CD4-positive, alpha-beta T cell treated with Interferon alpha-2 for 1 hour (primary cell): ENCODE measurements around the gene MGLL.

Experiments
- DNase-seq, 2 donors: peaks; one replicate each; pipeline ENCODE4 v3.0.0-alpha.2; 2020 to 2022

MGLL gene

GRCh38 chr3:127809611-127810010, 12.7 kb downstream of the MGLL start:
- no peak for DNase-seq

DNA sequence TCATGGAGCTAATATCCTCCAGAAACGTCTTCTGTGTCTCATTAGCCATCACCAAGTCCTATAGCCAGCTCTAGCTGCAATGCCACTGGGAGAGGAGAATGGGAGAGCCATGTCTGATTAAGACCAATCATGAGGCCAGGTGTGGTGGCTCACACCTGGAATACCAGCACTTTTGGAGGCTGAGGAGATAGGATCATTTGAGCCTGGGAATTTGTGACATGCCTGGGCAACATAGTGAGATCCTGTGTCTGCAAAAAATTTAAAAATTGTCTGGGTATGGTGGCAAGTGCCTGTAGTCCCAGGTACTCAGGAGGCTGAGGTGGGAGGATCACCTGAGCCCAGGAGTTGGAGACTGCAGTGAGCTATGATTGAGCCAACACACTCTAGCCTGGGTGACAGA, 13.1 kb downstream of the MGLL start:
- DNase-seq, result no peak

DNA sequence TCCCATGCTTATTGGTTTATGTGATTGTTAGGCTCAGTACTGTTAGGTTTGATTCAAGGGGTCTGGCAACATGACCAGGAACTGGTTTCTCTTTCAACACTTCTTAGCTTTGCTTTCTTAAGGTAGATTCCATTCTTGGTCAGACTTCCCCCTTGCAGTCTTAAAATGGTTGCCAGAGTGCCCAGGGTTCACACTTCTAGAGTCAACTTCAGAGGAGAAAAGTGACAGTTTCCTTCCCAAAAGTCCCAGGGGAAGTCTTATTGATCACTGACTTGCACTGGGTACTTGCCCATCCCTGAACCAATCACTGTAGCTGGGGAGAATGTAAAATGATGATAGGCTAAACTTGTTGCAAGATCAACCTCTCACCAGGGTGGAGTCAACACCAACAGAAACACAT, 14.1 kb downstream of the MGLL start:
- DNase-seq, result no peak

- DNase-seq, result no peak
These were observed 17.1 kb downstream of the MGLL start for GRCh38 chr3:127805026-127805753.

- DNase-seq, result no peak
These were observed 18.2 kb downstream of the MGLL start for GRCh38 chr3:127804141-127804540.

DNA sequence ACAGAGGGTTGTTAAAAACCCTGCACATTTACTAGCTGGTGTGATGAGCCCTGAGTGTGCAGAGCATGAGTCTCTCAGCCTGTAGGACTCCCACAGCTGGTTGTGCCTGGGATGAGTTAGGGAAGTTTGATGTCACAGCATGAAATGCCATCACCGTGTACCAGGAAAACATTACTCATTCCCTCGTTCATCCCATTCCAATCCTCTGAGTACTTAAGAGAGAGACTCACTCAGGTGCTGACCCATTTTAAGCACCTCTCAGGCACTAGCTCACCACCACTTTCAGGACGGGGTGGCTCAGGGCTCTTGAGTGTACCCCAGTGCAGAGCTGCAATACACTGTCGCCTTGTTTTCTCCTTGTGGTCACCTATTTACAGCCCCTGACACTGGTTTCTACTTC, 18.7 kb downstream of the MGLL start:
- no peak for DNase-seq

DNA sequence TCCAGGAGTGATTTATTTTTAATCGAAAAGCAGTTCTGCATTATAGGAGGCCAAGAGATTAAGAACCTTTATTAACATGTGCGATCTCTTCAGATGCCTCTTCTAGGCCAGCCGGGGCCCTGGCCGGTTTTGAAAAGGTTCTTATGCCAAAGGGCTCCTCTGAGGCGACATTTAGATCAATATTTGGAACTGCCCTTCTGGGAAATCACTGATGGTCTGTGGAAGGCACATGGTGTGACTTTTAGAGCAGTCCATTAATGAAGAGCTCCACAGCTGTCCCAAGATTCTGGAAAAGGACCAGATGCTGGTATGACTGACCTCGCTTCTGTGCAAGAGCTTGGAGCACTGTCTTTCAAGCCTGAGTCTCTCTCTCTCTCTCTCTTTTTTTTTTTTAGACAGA, 19.7 kb downstream of the MGLL start:
- no peak for DNase-seq

DNA sequence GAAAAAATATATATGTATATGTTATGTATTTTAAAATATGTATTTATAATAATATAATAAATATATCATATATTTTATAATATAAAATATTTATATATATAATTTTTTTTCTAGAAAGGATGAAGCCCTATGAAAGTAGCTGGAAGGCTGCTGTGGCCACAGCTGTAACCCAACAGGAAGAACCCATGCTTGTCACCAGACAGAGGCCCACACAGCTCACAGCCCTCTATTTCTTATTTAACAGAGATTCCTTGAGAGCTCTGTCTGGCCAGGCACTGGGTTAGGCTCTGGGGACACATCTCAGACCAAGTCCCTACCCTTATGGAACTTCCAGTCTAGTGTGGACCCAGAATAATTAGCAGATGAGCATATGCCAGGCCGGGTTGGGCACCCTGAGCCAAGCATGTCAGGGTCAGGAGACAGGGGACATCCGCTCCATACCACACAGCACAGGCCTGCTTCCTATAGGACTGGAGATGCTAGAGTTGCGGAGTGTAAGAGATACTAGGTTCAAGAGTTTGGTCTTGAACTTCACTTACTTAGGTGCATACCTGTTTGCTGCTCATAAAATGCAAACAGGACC, 20.5 kb downstream of the MGLL start:
- DNase-seq, result no peak

GRCh38 chr3:127800508-127800907, 21.8 kb downstream of the MGLL start:
- DNase-seq, result peak in 1 of 2 donors; percentile 12

GRCh38 chr3:127799476-127800222, 22.7 kb downstream of the MGLL start:
- no peak for DNase-seq

DNA sequence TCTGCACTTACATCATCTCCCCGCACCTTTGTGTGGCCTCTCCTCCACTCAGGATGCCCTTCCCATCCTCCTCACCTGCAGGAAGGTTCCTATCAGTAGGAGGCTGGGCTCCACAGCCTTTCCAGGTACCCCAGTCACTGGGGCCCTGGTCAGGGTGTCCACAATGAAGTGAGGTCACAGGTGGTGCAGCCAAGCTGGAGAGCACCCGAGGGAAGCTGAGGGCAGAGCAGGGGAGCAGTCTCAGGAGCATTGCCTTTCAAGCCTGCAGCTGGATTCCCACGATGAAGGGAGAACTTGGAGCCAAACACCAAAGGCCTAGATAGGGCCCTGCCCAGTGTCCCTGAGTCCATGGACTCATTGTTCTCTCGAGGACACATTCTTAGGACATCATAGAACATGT, 23.6 kb downstream of the MGLL start:
- no peak for DNase-seq

- DNase-seq, result no peak
These were observed 25.5 kb downstream of the MGLL start for GRCh38 chr3:127796831-127797150.

- DNase-seq, result no peak
These were observed 26.1 kb downstream of the MGLL start for GRCh38 chr3:127796045-127796830.

DNA sequence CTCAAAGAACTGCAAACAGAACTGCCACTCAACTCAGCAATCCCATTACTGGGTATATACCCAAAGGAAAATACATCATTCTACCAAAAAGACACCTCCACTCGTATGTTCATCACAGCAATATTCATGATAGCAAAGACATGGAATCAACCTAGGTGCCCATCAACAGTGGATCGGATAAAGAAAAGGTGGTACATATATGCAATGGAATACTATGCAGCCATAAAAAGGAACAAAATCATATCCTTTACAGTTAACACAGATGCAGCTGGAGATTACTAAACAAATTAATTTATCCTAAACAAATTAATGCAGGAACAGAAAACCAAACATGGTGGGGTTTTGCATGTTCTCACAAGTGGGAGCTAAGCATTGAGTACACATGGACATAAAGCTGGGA, 27.3 kb downstream of the MGLL start:
- DNase-seq, result no peak

GRCh38 chr3:127794402-127794801, 27.9 kb downstream of the MGLL start:
- no peak for DNase-seq

GRCh38 chr3:127792541-127793292, 29.6 kb downstream of the MGLL start:
- no peak for DNase-seq

- DNase-seq, result peak in 1 of 2 donors; percentile 7
These were observed 30.9 kb downstream of the MGLL start for GRCh38 chr3:127791221-127791913.

- no peak for DNase-seq
These were observed 31.5 kb downstream of the MGLL start for GRCh38 chr3:127790882-127791183.

DNA sequence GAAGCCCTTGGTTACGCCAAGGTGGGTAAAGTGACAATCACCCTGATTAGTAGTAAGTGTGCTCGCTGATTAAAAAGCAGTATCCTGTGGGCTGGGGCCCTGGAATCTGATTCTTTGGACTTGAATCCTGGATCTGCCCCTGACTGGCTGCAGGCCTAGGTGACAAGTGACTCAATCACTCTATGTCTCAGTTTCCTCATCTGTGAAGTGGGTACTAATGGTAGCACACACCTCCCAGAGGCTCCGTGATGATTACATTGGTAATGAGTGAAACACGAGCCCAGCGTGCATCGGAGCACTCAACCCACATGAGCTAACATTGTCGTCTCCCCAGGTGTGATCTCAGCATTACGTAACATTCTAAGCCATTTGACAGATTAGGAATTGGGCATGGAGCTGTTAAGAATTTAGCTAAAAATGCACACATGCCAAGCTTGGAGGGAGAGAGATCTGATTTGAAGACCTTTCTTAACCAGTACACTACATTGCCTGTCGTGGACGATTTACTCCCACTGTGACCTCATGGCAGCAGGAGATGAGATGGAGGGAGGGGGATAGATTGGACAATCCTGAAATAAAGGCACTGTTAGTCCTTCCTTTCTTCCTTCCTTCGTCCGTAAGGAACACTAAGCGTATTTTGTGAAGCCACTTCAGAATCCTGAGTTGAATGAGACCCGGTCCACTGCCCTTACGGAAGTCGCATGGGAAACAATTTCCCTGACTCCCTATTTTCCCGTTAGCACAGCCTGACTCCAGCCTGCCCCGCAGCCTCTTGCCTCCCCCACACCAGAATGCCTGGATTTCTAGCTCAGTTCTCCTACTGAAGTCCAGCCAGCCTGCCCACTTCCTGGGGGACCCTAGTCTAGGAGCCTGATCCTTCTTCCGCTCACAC, 32.1 kb downstream of the MGLL start:
- no peak for DNase-seq

GRCh38 chr3:127789051-127789450, 33.3 kb downstream of the MGLL start:
- DNase-seq, result no peak

DNA sequence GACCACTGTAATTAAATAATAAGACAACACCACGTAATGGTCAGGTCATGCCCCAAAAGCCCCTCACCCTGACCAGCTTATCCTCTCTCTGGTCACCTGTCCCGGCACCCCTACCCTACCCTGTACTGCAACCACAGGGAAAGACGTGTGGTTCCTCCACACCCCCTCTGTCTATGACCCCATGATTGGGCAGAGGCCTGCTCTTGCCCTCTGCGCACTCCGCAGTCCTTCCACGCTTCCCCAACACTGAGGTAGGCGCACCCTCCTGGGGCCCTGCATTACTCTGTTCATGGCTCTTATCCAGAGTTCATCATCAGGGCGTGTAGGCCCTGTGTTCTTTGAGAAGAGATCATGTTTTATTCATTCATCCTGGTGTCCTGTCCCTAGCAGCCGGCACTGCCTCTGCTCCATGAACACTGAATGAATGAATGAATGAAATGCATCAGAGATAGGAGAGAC, 33.8 kb downstream of the MGLL start:
- no peak for DNase-seq
